Activated CD8-positive, alpha-beta memory T cell treated with anti-CD3 and anti-CD28 coated beads, Interleukin-2, amount 50 U/mL, for 24 hours (primary cell): ENCODE results near the gene S100PBP.

ENCODE experiments used
- DNase-seq: peaks from one replicate; pipeline ENCODE4 v3.0.0-alpha.2; 2020; ENCODE audit errors: extremely low read depth

S100PBP gene

GRCh38 chr1:32886828-32887414 lies 69.5 kb downstream of the S100PBP start:
- no peak for DNase-seq

- no peak for DNase-seq
Measured at GRCh38 chr1:32887623-32888022, 70.2 kb downstream of the S100PBP start.

GRCh38 chr1:32888134-32888533 lies 70.7 kb downstream of the S100PBP start:
- no peak for DNase-seq

GRCh38 chr1:32888677-32889420 lies 71.4 kb downstream of the S100PBP start:
- DNase-seq: no peak

GRCh38 chr1:32889731-32890278 lies 72.4 kb downstream of the S100PBP start:
- DNase-seq: no peak

- DNase-seq: no peak
Measured at GRCh38 chr1:32890516-32891240, 73.2 kb downstream of the S100PBP start.

- no peak for DNase-seq
Measured at GRCh38 chr1:32891241-32891570, 73.8 kb downstream of the S100PBP start.

- DNase-seq: no peak
Measured at GRCh38 chr1:32891630-32892029, 74.2 kb downstream of the S100PBP start.

- DNase-seq: no peak
Measured at GRCh38 chr1:32892368-32893197, 75.1 kb downstream of the S100PBP start.

GRCh38 chr1:32893198-32894018 lies 76.0 kb downstream of the S100PBP start:
- DNase-seq: no peak

- DNase-seq: no peak
Measured at GRCh38 chr1:32894019-32894600, 76.7 kb downstream of the S100PBP start.

GRCh38 chr1:32894681-32895080 lies 77.2 kb downstream of the S100PBP start:
- DNase-seq: no peak

- no peak for DNase-seq
Measured at GRCh38 chr1:32895325-32896215, 78.1 kb downstream of the S100PBP start.

- DNase-seq: no peak
Measured at GRCh38 chr1:32896451-32896850, 79.0 kb downstream of the S100PBP start.

GRCh38 chr1:32897082-32898049 lies 79.9 kb downstream of the S100PBP start:
- no peak for DNase-seq

GRCh38 chr1:32898056-32898455 lies 80.6 kb downstream of the S100PBP start:
- no peak for DNase-seq

GRCh38 chr1:32898958-32899357 lies 81.5 kb downstream of the S100PBP start:
- no peak for DNase-seq

GRCh38 chr1:32899586-32900296 lies 82.3 kb downstream of the S100PBP start:
- no peak for DNase-seq
